HepG2 (cell line): ENCODE results near the gene SULT2A1. TPM values are rescaled to one million over a fixed set of nuclear protein-coding genes. Genes with fewer than 3 reads are reported as not detected.
A peak's percentile ranks its signal among the peaks of the same experiment; 100 is the strongest.

ENCODE experiments used
- ARID4A ChIP-seq: sonication (generic); formaldehyde crosslinking; IDR thresholded peaks from 2 replicates; pipeline ENCODE4 v1.5.0; 2020; ENCODE audit warnings: mild to moderate bottlenecking, missing genetic modification reagents, borderline replicate concordance
- ARNT ChIP-seq: fragments of 450-650 bp; IDR thresholded peaks from 2 replicates; pipeline ENCODE4 v1.6.1; 2017
- CSRNP2 ChIP-seq: sonication (generic); formaldehyde crosslinking; conservative IDR thresholded peaks from 2 replicates; pipeline ENCODE4 v1.8.0; 2022; ENCODE audit warnings: low read depth, missing genetic modification reagents
- DRAP1 ChIP-seq: IDR thresholded peaks from 2 replicates; pipeline ENCODE4 v1.6.1; 2016; ENCODE audit warnings: missing genetic modification reagents, missing compliant biosample characterization
- FOXA1 ChIP-seq, 2 experiments: fragments of 450-650 bp in 1 of 2; sonication (generic) in 1 of 2; formaldehyde crosslinking in 1 of 2; IDR thresholded peaks; 2 replicates each; pipeline versions ENCODE4 v1.4.0 to v1.6.1; 2016 to 2020; ENCODE audit warnings: missing genetic modification reagents in 1 of 2
- GATAD1 ChIP-seq: IDR thresholded peaks from 2 replicates; pipeline ENCODE4 v1.6.1; 2016; ENCODE audit warnings: missing genetic modification reagents, missing compliant biosample characterization
- GPN1 ChIP-seq: sonication (generic); formaldehyde crosslinking; IDR thresholded peaks from 2 replicates; pipeline ENCODE4 v1.5.1; 2020; ENCODE audit warnings: missing genetic modification reagents, borderline replicate concordance
- HNF4A ChIP-seq: sonication (generic); formaldehyde crosslinking; IDR thresholded peaks from 2 replicates; pipeline ENCODE4 v1.4.0; 2020; ENCODE audit warnings: missing genetic modification reagents
- JARID2 ChIP-seq: sonication (generic); formaldehyde crosslinking; IDR thresholded peaks from 2 replicates; pipeline ENCODE4 v1.8.1; 2023; ENCODE audit warnings: missing genetic modification reagents, inconsistent platforms; ENCODE audit not compliant: insufficient replicate concordance
- MXD4 ChIP-seq: IDR thresholded peaks from 2 replicates; pipeline ENCODE4 v1.6.1; 2016; ENCODE audit warnings: mild to moderate bottlenecking, missing biosample characterization, missing genetic modification reagents
- NONO ChIP-seq, 2 experiments: fragments of 450-650 bp in 1 of 2; sonication (generic) in 1 of 2; formaldehyde crosslinking in 1 of 2; IDR thresholded peaks in 1 of 2; conservative IDR thresholded peaks in 1 of 2; 2 replicates each; pipeline versions ENCODE4 v1.6.1 to v1.8.0; 2017 to 2022; ENCODE audit warnings: mild to moderate bottlenecking in 1 of 2, missing genetic modification reagents in 1 of 2, moderate library complexity in 1 of 2
- PBX2 ChIP-seq: IDR thresholded peaks from 2 replicates; pipeline ENCODE4 v1.6.1; 2016; ENCODE audit warnings: control low read depth
- SNAPC2 ChIP-seq: sonication (generic); formaldehyde crosslinking; IDR thresholded peaks from 2 replicates; pipeline ENCODE4 v1.8.1; 2022; ENCODE audit warnings: mild to moderate bottlenecking, missing genetic modification reagents
- TFDP2 ChIP-seq: sonication (generic); formaldehyde crosslinking; IDR thresholded peaks from 2 replicates; pipeline ENCODE4 v1.4.0; 2020; ENCODE audit warnings: missing genetic modification reagents
- THAP7 ChIP-seq: sonication (generic); formaldehyde crosslinking; IDR thresholded peaks from 2 replicates; pipeline ENCODE4 v1.8.1; 2023; ENCODE audit warnings: mild to moderate bottlenecking, missing genetic modification reagents
- ZNF205 ChIP-seq: IDR thresholded peaks from 2 replicates; pipeline ENCODE4 v1.6.1; 2018; ENCODE audit warnings: missing biosample characterization, missing genetic modification reagents
- ZNF343 ChIP-seq: sonication (generic); formaldehyde crosslinking; IDR thresholded peaks from 2 replicates; pipeline ENCODE4 v1.4.0; 2020; ENCODE audit warnings: mild to moderate bottlenecking, missing genetic modification reagents
- ZNF564 ChIP-seq: sonication (generic); formaldehyde crosslinking; IDR thresholded peaks from 2 replicates; pipeline ENCODE4 v1.8.1; 2023; ENCODE audit warnings: mild to moderate bottlenecking, missing genetic modification reagents
- ZNF569 ChIP-seq: sonication (generic); formaldehyde crosslinking; IDR thresholded peaks from 2 replicates; pipeline ENCODE4 v1.5.0; 2020; ENCODE audit warnings: mild to moderate bottlenecking, missing genetic modification reagents, moderate library complexity, borderline replicate concordance
- ZSCAN29 ChIP-seq: sonication (generic); formaldehyde crosslinking; conservative IDR thresholded peaks from 2 replicates; pipeline ENCODE4 v1.4.0; 2020; ENCODE audit warnings: mild to moderate bottlenecking, missing genetic modification reagents
- polyA plus RNA-seq, 8 experiments: library from polyadenylated mRNA; depleted of rRNA in 3 of 8; stranded (reverse) in 7 of 8; unstranded in 1 of 8; fragments of >200 nt; fragmentation: Illumina TruSeq in 4 of 8; extraction: Trizol in 4 of 8; gene quantifications; 2 replicates each; pipeline versions ENCODE4 v1.2.1 to v1.2.3, GENCODE V29; 2011 to 2016; ENCODE audit warnings: low read depth in 4 of 8, missing spikeins in 1 of 8, mixed read lengths in 1 of 8; ENCODE audit not compliant: insufficient read depth in 1 of 8
- total RNA-seq, 5 experiments: library from RNA; depleted of rRNA; stranded (reverse); fragments of >200 nt; fragmentation: Illumina TruSeq; extraction: Trizol; gene quantifications; 2 replicates each; pipeline ENCODE4 v1.2.3, GENCODE V29; 2016; ENCODE audit warnings: low read depth in 1 of 5

Gene SULT2A1
- total and polyA plus RNA-seq, 2 of the 13 experiments (the other 11 are each of a cell fraction or from before 2014, with no cell fraction given) = 137 to 193 TPM

- 0 out of 2 replicates have a peak, but pooled peaks have one; percentile 70 for TF ChIP-seq ZNF205 (CRISPR knock-in tag)
- no peak for TF ChIP-seq GPN1
- TF ChIP-seq ZNF343 (CRISPR knock-in tag) = no peak
- TF ChIP-seq FOXA1 (IDR thresholded peaks at IDR 0.05) = no peak
- TF ChIP-seq FOXA1 (CRISPR knock-in tag; IDR thresholded peaks at IDR 0.05) = peak; percentile 52; the same call in 1 of the 2 replicates
- TF ChIP-seq ARID4A = peak; percentile 59; the same call in 1 of the 2 replicates
- no peak for TF ChIP-seq NONO (IDR thresholded peaks at IDR 0.05)
- TF ChIP-seq NONO (CRISPR knock-in tag; conservative IDR thresholded peaks at IDR 0.05) = peak; percentile 61
- no peak for TF ChIP-seq JARID2 (CRISPR knock-in tag)
- no peak for TF ChIP-seq ARNT
- peak; percentile 92 for TF ChIP-seq HNF4A (CRISPR knock-in tag)
- TF ChIP-seq THAP7 (CRISPR knock-in tag) = no peak
- no peak for TF ChIP-seq CSRNP2 (CRISPR knock-in tag)
- peak; percentile 92 for TF ChIP-seq DRAP1 (CRISPR knock-in tag)
- peak; percentile 42; the same call in 1 of the 2 replicates for TF ChIP-seq TFDP2 (CRISPR knock-in tag)
- peak; percentile 45; the same call in 1 of the 2 replicates for TF ChIP-seq GATAD1
- TF ChIP-seq ZNF569 (CRISPR knock-in tag) = no peak
- TF ChIP-seq MXD4 (CRISPR knock-in tag) = 0 out of 2 replicates have a peak, but pooled peaks have one; percentile 45
- no peak for TF ChIP-seq PBX2 (CRISPR knock-in tag)
- 0 out of 2 replicates have a peak, but pooled peaks have one; percentile 27 for TF ChIP-seq ZSCAN29 (CRISPR knock-in tag)
- peak; percentile 86; the same call in 1 of the 2 replicates for TF ChIP-seq SNAPC2
- TF ChIP-seq ZNF564 (CRISPR knock-in tag) = no peak
Observed at GRCh38 chr19:47886010-47886559, at the start of gene SULT2A1 (continued).
